WERI-Rb-1 (cell line): ENCODE data around the gene DDX60.

ENCODE experiments used
- DNase-seq: peaks from one replicate; pipeline ENCODE4 v3.0.0-alpha.2; 2020
- H3K27ac ChIP-seq: fragments of 250-450 bp; sonication (Bioruptor Pico); 2 replicates; pipeline ENCODE4 v1.5.1; 2020; ENCODE audit warnings: mild to moderate bottlenecking, moderate library complexity
- H3K27me3 ChIP-seq: fragments of 250-450 bp; sonication (Bioruptor Pico); 2 replicates; pipeline ENCODE4 v1.5.1; 2021; ENCODE audit warnings: mild to moderate bottlenecking, low read depth, moderate library complexity; ENCODE audit not compliant: insufficient read depth, severe bottlenecking
- H3K36me3 ChIP-seq: fragments of 250-450 bp; sonication (Bioruptor Pico); 2 replicates; pipeline ENCODE4 v1.5.1; 2020; ENCODE audit warnings: mild to moderate bottlenecking, moderate library complexity
- H3K4me3 ChIP-seq: 2 replicates; pipeline ENCODE4 v1.5.1; 2011; ENCODE audit warnings: low read depth, mild to moderate bottlenecking, control low read depth, low read length
- H3K9me3 ChIP-seq: fragments of 250-450 bp; sonication (Bioruptor Pico); 2 replicates; pipeline ENCODE4 v1.5.1; 2021; ENCODE audit warnings: mild to moderate bottlenecking, moderate library complexity; ENCODE audit not compliant: severe bottlenecking
- CTCF ChIP-seq: IDR thresholded peaks from 2 replicates; pipeline ENCODE4 v1.5.1; 2011; ENCODE audit warnings: low read depth, mild to moderate bottlenecking, control low read depth, inconsistent platforms, low read length

The DDX60 gene

GRCh38 chr4:168264903-168265302 is 53.6 kb downstream of the DDX60 start:
- no peak for DNase-seq
- no peaks in the 10 kb centered on the region for H3K27me3 ChIP-seq
- no peak for TF ChIP-seq CTCF
- H3K9me3 ChIP-seq: no peaks in the 10 kb centered on the region
- no peak overlapping the region for H3K27ac ChIP-seq
- no peak overlapping the region for H3K4me3 ChIP-seq
- no peaks in the 10 kb centered on the region for H3K36me3 ChIP-seq

GRCh38 chr4:168263039-168263438 is 55.5 kb downstream of the DDX60 start:
- no peaks in the 10 kb centered on the region for H3K36me3 ChIP-seq
- H3K4me3 ChIP-seq: no peak overlapping the region
- no peaks in the 10 kb centered on the region for H3K27me3 ChIP-seq
- H3K27ac ChIP-seq: no peak overlapping the region
- no peak for TF ChIP-seq CTCF
- no peaks in the 10 kb centered on the region for H3K9me3 ChIP-seq
- no peak for DNase-seq

- H3K36me3 ChIP-seq: no peaks in the 10 kb centered on the region
- TF ChIP-seq CTCF: no peak
Observed at GRCh38 chr4:168259096-168259495, 59.5 kb downstream of the DDX60 start.

GRCh38 chr4:168257768-168258167 is 60.8 kb downstream of the DDX60 start:
- H3K27me3 ChIP-seq: no peaks in the 10 kb centered on the region
- H3K36me3 ChIP-seq: no peaks in the 10 kb centered on the region
- no peak for TF ChIP-seq CTCF
- no peak overlapping the region for H3K4me3 ChIP-seq
- no peak overlapping the region for H3K27ac ChIP-seq
- DNase-seq: no peak
- H3K9me3 ChIP-seq: no peaks in the 10 kb centered on the region

More at GRCh38 chr4:168259096-168259495, 59.5 kb downstream of the DDX60 start:
- DNase-seq: no peak
- Histone ChIP-seq H3K9me3 (no peaks in the 10 kb centered on the region), H3K27ac (no peak overlapping the region), H3K4me3 (no peak overlapping the region), H3K27me3 (no peaks in the 10 kb centered on the region)

- H3K9me3 ChIP-seq: no peaks in the 10 kb centered on the region
- H3K36me3 ChIP-seq: no peaks in the 10 kb centered on the region
- no peaks in the 10 kb centered on the region for H3K27me3 ChIP-seq
- no peak for DNase-seq
- no peak overlapping the region for H3K27ac ChIP-seq
- TF ChIP-seq CTCF: no peak
- H3K4me3 ChIP-seq: no peak overlapping the region
Observed at GRCh38 chr4:168248176-168248710, 70.3 kb downstream of the DDX60 start.

- H3K27ac ChIP-seq: no peak overlapping the region
- no peaks in the 10 kb centered on the region for H3K27me3 ChIP-seq
- no peak for TF ChIP-seq CTCF
- H3K36me3 ChIP-seq: no peaks in the 10 kb centered on the region
- DNase-seq: no peak
- peaks cover 5% of the 10 kb centered on the region for H3K9me3 ChIP-seq
- no peak overlapping the region for H3K4me3 ChIP-seq
Observed at GRCh38 chr4:168247603-168248002, 70.9 kb downstream of the DDX60 start.
